ENCODE measurements around the gene SERTAD4.
A peak's percentile ranks its signal among the peaks of the same experiment; 100 is the strongest.
"Not testable (repeated sequence)": the region's sequence is repeated elsewhere in the genome, so short reads cannot be mapped to it uniquely, and the experiment has no call there.

The SERTAD4 gene

DNA sequence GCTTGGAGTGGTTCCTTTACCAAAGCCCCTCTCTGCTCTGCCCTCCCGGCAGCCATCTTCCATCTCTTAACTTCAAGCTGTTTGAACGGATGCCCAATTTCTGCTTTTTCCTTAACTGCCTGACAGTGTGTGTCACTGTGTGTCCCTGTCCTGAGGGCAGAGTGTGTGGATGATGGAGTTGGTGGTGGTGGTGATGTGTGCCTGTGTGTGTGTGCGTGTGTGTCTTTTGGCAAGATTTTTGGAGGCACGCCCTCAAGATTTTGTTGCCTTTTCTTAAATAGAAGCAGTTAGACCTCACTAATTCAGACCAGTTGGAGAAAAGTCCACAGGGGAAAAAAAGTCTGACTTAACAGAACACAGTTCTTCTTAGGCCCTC lies 30.3 kb downstream of the SERTAD4 start:
- Mint-ChIP-seq H3K4me3 (no peak overlapping the region), H3K9me3 (no peaks in the 10 kb centered on the region), H3K27me3 (ENCODE audit: low read depth) (peaks cover 6% of the 10 kb centered on the region), H3K4me1 (peaks cover 26% of the 10 kb centered on the region), H3K27ac (no peak overlapping the region), H3K36me3 (ENCODE audit: low read depth) (no peaks in the 10 kb centered on the region)
- TF ChIP-seq, protein P1, sequence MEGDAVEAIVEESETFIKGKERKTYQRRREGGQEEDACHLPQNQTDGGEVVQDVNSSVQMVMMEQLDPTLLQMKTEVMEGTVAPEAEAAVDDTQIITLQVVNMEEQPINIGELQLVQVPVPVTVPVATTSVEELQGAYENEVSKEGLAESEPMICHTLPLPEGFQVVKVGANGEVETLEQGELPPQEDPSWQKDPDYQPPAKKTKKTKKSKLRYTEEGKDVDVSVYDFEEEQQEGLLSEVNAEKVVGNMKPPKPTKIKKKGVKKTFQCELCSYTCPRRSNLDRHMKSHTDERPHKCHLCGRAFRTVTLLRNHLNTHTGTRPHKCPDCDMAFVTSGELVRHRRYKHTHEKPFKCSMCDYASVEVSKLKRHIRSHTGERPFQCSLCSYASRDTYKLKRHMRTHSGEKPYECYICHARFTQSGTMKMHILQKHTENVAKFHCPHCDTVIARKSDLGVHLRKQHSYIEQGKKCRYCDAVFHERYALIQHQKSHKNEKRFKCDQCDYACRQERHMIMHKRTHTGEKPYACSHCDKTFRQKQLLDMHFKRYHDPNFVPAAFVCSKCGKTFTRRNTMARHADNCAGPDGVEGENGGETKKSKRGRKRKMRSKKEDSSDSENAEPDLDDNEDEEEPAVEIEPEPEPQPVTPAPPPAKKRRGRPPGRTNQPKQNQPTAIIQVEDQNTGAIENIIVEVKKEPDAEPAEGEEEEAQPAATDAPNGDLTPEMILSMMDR (IDR thresholded peaks at IDR 0.05; ENCODE audit: unreplicated experiment in 3 of 3) = no peak

DNA sequence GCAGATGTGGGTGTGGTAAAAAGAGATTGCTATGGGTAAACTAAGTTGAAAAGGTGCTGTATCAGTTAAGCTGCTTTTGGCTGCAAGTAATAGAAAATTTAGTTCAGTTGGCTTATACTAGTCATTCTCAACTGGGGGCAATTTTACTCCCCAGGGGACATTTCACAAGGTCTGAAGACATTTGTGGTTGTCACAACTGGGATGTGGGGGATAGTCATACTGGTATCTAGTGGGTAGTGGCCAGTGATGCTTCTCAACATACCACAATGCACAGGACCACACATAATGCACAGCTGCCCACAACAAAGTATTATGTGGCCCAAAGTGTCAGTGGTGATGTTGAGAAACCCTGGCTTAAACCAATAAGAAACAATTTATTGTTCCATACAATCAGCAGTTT lies 31.4 kb downstream of the SERTAD4 start:
- no peak overlapping the region for H3K4me3 Mint-ChIP-seq
- peaks cover 20% of the 10 kb centered on the region for H3K4me1 Mint-ChIP-seq
- no peaks in the 10 kb centered on the region for H3K36me3 Mint-ChIP-seq (ENCODE audit: low read depth)
- H3K27ac Mint-ChIP-seq = no peak overlapping the region
- TF ChIP-seq, protein P1 (IDR thresholded peaks at IDR 0.05; ENCODE audit: unreplicated experiment in 3 of 3) = no peak
- no peaks in the 10 kb centered on the region for H3K9me3 Mint-ChIP-seq
- H3K27me3 Mint-ChIP-seq (ENCODE audit: low read depth) = peaks cover 9% of the 10 kb centered on the region

DNA sequence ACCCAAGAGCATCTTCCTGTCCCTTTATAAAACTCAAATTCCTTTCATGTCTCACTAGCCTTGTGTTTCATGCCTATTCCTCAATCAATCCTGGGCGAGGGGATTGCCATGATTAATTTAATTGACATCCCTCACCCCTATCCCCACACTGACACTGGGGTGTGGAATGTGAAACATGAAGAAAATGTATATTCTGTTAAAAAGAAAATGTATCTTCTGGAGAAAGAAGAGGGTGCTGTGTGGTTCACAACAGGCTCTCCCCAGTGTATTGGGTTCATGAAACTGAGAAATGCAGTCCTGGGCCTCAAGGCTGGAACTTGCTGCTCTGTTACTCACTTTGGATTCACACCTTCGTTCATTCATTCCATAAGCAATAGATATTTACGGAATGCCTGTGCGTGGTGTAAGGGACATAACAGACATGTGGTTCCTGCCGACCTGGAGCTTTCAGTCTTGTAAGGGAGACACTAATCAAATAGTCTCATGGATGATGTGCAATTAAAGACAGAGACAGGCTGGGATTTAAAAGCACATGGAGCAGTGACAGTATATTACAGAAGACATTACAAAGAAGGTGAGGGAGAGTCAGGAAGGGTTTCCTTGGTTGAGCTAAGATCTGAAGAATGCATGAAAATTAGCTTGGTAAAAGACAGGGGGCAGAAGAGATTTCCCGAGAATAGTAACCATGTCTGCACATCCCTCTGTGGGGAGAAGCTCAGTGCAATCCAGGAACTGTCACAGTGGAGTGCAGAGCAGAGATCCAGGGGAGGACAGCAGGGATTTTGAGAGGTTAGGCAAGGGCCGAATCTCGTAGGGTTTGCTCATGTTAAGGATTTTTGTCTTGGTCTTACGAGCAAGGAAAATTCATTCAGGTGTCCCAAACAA lies 32.1 kb downstream of the SERTAD4 start:
- no peaks in the 10 kb centered on the region for H3K36me3 Mint-ChIP-seq (ENCODE audit: low read depth)
- no peaks in the 10 kb centered on the region for H3K9me3 Mint-ChIP-seq
- peaks cover 15% of the 10 kb centered on the region for H3K4me1 Mint-ChIP-seq
- no peak overlapping the region for H3K27ac Mint-ChIP-seq
- TF ChIP-seq, protein P1 (IDR thresholded peaks at IDR 0.05; ENCODE audit: unreplicated experiment in 3 of 3) = peak in 2 of 3 experiments; percentile 6 to 27
- peaks cover 6% of the 10 kb centered on the region for H3K27me3 Mint-ChIP-seq (ENCODE audit: low read depth)
- H3K4me3 Mint-ChIP-seq = no peak overlapping the region

DNA sequence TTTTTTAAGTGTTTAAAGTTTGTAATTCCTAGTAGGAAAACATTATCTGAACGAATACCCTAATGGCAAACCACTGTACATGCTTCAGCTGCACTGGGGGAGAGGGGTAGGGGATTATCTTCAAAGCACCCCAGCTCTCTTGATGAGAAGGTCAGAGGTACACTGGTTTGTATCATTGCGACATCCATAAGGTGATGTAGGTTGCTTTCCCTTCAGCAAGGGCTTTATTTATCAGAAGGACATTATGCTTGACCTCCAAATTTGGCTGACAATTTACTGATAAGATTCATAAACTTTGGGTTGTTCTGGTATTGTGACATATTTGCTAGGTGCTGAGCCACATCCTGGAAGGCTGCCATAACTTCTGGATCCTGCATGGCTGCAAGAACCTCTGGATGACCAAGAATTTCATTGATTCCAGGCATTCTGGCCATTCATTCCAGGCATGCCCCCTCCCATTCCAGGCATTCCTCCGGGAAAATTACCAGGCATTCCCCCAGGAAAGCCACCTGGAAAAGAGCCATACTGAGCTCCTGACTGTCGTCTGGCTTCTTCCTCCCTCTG lies 32.9 kb downstream of the SERTAD4 start:
- H3K27ac Mint-ChIP-seq = peak overlapping the region in 1 of 3 experiments; percentile 2
- not testable (repeated sequence) for H3K4me1 Mint-ChIP-seq

DNA sequence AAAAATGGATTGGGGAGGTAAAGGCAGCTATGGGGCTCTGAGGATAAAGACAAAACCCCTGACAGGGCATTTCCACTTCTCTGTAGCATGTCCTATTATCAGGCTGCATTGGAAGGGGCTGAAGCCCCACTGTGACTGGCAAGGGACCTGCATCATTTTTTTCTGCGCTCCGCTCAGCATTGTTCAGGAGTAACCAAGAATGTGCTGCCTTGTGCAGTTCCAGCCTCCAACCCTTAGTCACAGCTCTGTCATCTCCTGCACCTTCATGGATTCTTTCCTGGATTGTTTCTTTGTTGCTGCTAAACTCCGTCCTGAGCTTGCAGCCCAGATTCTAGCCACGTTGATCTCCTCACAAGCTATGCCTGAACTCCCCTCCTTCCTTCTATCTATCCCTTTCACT lies 37.4 kb downstream of the SERTAD4 start:
- no peak overlapping the region for H3K4me3 Mint-ChIP-seq
- H3K27ac Mint-ChIP-seq = no peak overlapping the region
- no peaks in the 10 kb centered on the region for H3K36me3 Mint-ChIP-seq (ENCODE audit: low read depth)
- no peaks in the 10 kb centered on the region for H3K9me3 Mint-ChIP-seq
- H3K4me1 Mint-ChIP-seq = peaks cover 19% of the 10 kb centered on the region
- TF ChIP-seq, protein P1 (IDR thresholded peaks at IDR 0.05; ENCODE audit: unreplicated experiment in 3 of 3) = no peak
- H3K27me3 Mint-ChIP-seq (ENCODE audit: low read depth) = peaks cover 14% of the 10 kb centered on the region

More for the DNA sequence above, 32.9 kb downstream of the SERTAD4 start:
- not testable (repeated sequence) for H3K4me3 Mint-ChIP-seq; H3K9me3 Mint-ChIP-seq; H3K36me3 Mint-ChIP-seq (ENCODE audit: low read depth); H3K27me3 Mint-ChIP-seq (ENCODE audit: low read depth)

DNA sequence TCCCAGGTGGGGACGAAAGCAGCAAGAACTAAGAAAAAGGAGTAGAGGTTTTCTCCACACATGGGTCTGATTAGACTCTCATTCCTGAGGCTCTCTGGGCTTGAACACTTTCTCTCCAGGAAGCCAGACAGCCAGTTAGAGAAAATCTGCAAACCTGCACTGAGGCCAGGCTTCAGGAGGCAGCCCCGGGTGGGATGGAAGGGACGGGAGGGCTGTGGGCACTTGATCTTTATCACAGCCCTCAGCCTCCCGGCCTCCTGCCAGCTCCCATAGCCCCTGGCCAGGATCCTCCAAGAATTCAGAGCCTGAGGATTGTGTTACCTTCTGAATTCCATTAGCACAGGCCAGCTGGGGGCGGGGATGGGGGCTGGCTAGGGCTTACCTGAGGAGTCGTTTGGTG lies 40.1 kb downstream of the SERTAD4 start:
- no peaks in the 10 kb centered on the region for H3K36me3 Mint-ChIP-seq (ENCODE audit: low read depth)
- H3K9me3 Mint-ChIP-seq = no peaks in the 10 kb centered on the region

More for the DNA sequence above, 40.1 kb downstream of the SERTAD4 start:
- Mint-ChIP-seq H3K4me1 (peaks cover 10% of the 10 kb centered on the region), H3K4me3 (no peak overlapping the region), H3K27ac (peak overlapping the region in 2 of 3 experiments; percentile 45 to 65), H3K27me3 (ENCODE audit: low read depth) (peaks cover 14% of the 10 kb centered on the region)
- TF ChIP-seq, protein P1 (IDR thresholded peaks at IDR 0.05; ENCODE audit: unreplicated experiment in 3 of 3) = no peak

All from nephron (organoid).